ENCODE results near the gene ZFPL1. TPM values are rescaled to one million over a fixed set of nuclear protein-coding genes. Genes with fewer than 3 reads are reported as not detected.

Gene ZFPL1
- total RNA-seq, 2 donors from 2014 or later, result 26.7 to 38.4 TPM

GRCh38 chr11:65060913-65061408, 23.1 kb upstream of the ZFPL1 start:
- TF ChIP-seq CTCF (IDR thresholded peaks at IDR 0.05), result no peak
- Histone ChIP-seq H3K27me3 (no peaks in the 10 kb centered on the region), H3K9me3 (no peaks in the 10 kb centered on the region), H3K4me1 (no peaks in the 10 kb centered on the region), H3K27ac (no peak overlapping the region), H3K36me3 (no peaks in the 10 kb centered on the region), H3K4me3 (no peak overlapping the region)
- DNase-seq (ENCODE audit: low spot score), result no peak

- no peaks in the 10 kb centered on the region for H3K9me3 ChIP-seq
- no peak for DNase-seq (ENCODE audit: low spot score)
- H3K4me1 ChIP-seq, result no peaks in the 10 kb centered on the region
- no peak for TF ChIP-seq CTCF (IDR thresholded peaks at IDR 0.05)
- H3K27ac ChIP-seq, result no peak overlapping the region
- no peaks in the 10 kb centered on the region for H3K27me3 ChIP-seq
- no peaks in the 10 kb centered on the region for H3K36me3 ChIP-seq
- H3K4me3 ChIP-seq, result no peak overlapping the region
Observed at GRCh38 chr11:65063532-65063931, 20.5 kb upstream of the ZFPL1 start.

GRCh38 chr11:65064847-65065240, 19.2 kb upstream of the ZFPL1 start:
- Histone ChIP-seq H3K27me3 (no peaks in the 10 kb centered on the region), H3K4me1 (no peaks in the 10 kb centered on the region), H3K4me3 (no peak overlapping the region), H3K36me3 (no peaks in the 10 kb centered on the region), H3K9me3 (no peaks in the 10 kb centered on the region), H3K27ac (no peak overlapping the region)
- DNase-seq (ENCODE audit: low spot score), result no peak
- TF ChIP-seq CTCF (IDR thresholded peaks at IDR 0.05), result no peak

- no peak for TF ChIP-seq CTCF (IDR thresholded peaks at IDR 0.05)
- Histone ChIP-seq H3K4me1 (no peaks in the 10 kb centered on the region), H3K27me3 (no peaks in the 10 kb centered on the region), H3K36me3 (no peaks in the 10 kb centered on the region), H3K27ac (no peak overlapping the region), H3K9me3 (no peaks in the 10 kb centered on the region), H3K4me3 (no peak overlapping the region)
- no peak for DNase-seq (ENCODE audit: low spot score)
Observed at GRCh38 chr11:65065851-65066250, 18.2 kb upstream of the ZFPL1 start.

- TF ChIP-seq CTCF (IDR thresholded peaks at IDR 0.05), result no peak
- no peaks in the 10 kb centered on the region for H3K4me1 ChIP-seq
- H3K27me3 ChIP-seq, result no peaks in the 10 kb centered on the region
- no peaks in the 10 kb centered on the region for H3K9me3 ChIP-seq
- no peaks in the 10 kb centered on the region for H3K36me3 ChIP-seq
- no peak overlapping the region for H3K27ac ChIP-seq
- H3K4me3 ChIP-seq, result no peak overlapping the region
- DNase-seq (ENCODE audit: low spot score), result no peak
Observed at GRCh38 chr11:65066315-65066714, 17.7 kb upstream of the ZFPL1 start.

GRCh38 chr11:65066805-65067291, 17.2 kb upstream of the ZFPL1 start:
- no peaks in the 10 kb centered on the region for H3K27me3 ChIP-seq
- no peaks in the 10 kb centered on the region for H3K9me3 ChIP-seq
- TF ChIP-seq CTCF (IDR thresholded peaks at IDR 0.05), result no peak
- no peak overlapping the region for H3K4me3 ChIP-seq
- no peaks in the 10 kb centered on the region for H3K4me1 ChIP-seq
- H3K27ac ChIP-seq, result no peak overlapping the region
- no peaks in the 10 kb centered on the region for H3K36me3 ChIP-seq
- DNase-seq (ENCODE audit: low spot score), result no peak
